Head of caudate nucleus (tissue), 42 donors: Measurements from ENCODE around the gene PGAM5.
"Not testable (repeated sequence)": the region's sequence is repeated elsewhere in the genome, so short reads cannot be mapped to it uniquely, and the experiment has no call there.

Source experiments
- DNase-seq, 42 donors: peaks; one replicate each; pipeline versions ENCODE4 v3.0.0 to v3.0.0-alpha.2; 2020 to 2021; ENCODE audit warnings: mixed read lengths in 7 of 42
- intact Hi-C: fragments of 100-400 bp; cut with DNase I; formaldehyde crosslinking; loops from one replicate; pipeline ENCODE4 v1.15.0; 2022

PGAM5 gene

GRCh38 chr12:132687211-132688164 lies 23.2 kb upstream of the PGAM5 start, which contains the start of the genes POLE and PXMP2:
TSS of gene POLE (minus strand) at chr12:132687342. CDS start at chr12:132687315, 27 bp downstream.
TSS of gene PXMP2 (plus strand) at chr12:132687587. CDS start at chr12:132687671, 84 bp downstream.
- DNase-seq, result peak; percentile 81 to 97 (median 93)
- intact Hi-C loops, result no loop called here

GRCh38 chr12:132689227-132689626 lies 21.4 kb upstream of the PGAM5 start:
- DNase-seq, result no peak

GRCh38 chr12:132690112-132690511 lies 20.5 kb upstream of the PGAM5 start:
- DNase-seq, result no peak
- intact Hi-C loops, result no loop called here

More at GRCh38 chr12:132689227-132689626, 21.4 kb upstream of the PGAM5 start:
- intact Hi-C loops, result no loop called here

GRCh38 chr12:132692030-132692429 lies 18.6 kb upstream of the PGAM5 start:
- DNase-seq, intact Hi-C loops: not testable (repeated sequence)

- intact Hi-C loops, DNase-seq: not testable (repeated sequence)
Measured at GRCh38 chr12:132694888-132695287, 15.8 kb upstream of the PGAM5 start.

GRCh38 chr12:132695431-132695830 lies 15.2 kb upstream of the PGAM5 start:
- intact Hi-C loops, result no loop called here

GRCh38 chr12:132698341-132698740 lies 12.3 kb upstream of the PGAM5 start:
- DNase-seq, result no peak
- intact Hi-C loops, result no loop called here

More at GRCh38 chr12:132695431-132695830, 15.2 kb upstream of the PGAM5 start:
- DNase-seq, result no peak

GRCh38 chr12:132700212-132700822 lies 10.3 kb upstream of the PGAM5 start:
- DNase-seq, result no peak
- intact Hi-C loops, result no loop called here

- DNase-seq, result no peak
- intact Hi-C loops, result no loop called here
Measured at GRCh38 chr12:132702640-132703039, 8.0 kb upstream of the PGAM5 start.

- intact Hi-C loops, result no loop called here
- no peak for DNase-seq
Measured at GRCh38 chr12:132703641-132704040, 7.0 kb upstream of the PGAM5 start.

- intact Hi-C loops, result no loop called here
- DNase-seq, result no peak
Measured at GRCh38 chr12:132707241-132707640, 3.4 kb upstream of the PGAM5 start.

GRCh38 chr12:132708150-132708549 lies 2.5 kb upstream of the PGAM5 start:
- intact Hi-C loops, result no loop called here
- no peak for DNase-seq

- intact Hi-C loops, result loop anchor here (5.0 kb wide), 1 partner anchor 52 kb away; the partner anchor contains the start of gene ANKLE2
- DNase-seq, result peak in 8 of 42 donors; percentile 8 to 36 (median 19)
Measured at GRCh38 chr12:132710043-132710404, 618 bp upstream of the PGAM5 start.

GRCh38 chr12:132711080-132711843 lies 620 bp downstream of the PGAM5 start:
- peak in 17 of 42 donors; percentile 10 to 54 (median 28) for DNase-seq
- intact Hi-C loops, result loop anchor here (5.0 kb wide), 1 partner anchor 51 kb away; the partner anchor contains the start of gene ANKLE2

- no peak for DNase-seq
- intact Hi-C loops, result loop anchor here (5.0 kb wide), 1 partner anchor 49 kb away; the partner anchor contains the start of gene ANKLE2
Measured at GRCh38 chr12:132713123-132713522, 2.5 kb downstream of the PGAM5 start.

GRCh38 chr12:132715874-132716273 lies 5.2 kb downstream of the PGAM5 start:
- intact Hi-C loops, result no loop called here
- DNase-seq, result no peak

- intact Hi-C loops, result no loop called here
- DNase-seq, result no peak
Measured at GRCh38 chr12:132716356-132716755, 5.7 kb downstream of the PGAM5 start.

- intact Hi-C loops, result no loop called here
- DNase-seq, result no peak
Measured at GRCh38 chr12:132717011-132717410, 6.4 kb downstream of the PGAM5 start.
